NCI-H146 (cell line): ENCODE measurements around the gene IL1RAPL1.
A peak's percentile ranks its signal among the peaks of the same experiment; 100 is the strongest.
"Not testable (repeated sequence)": the region's sequence is repeated elsewhere in the genome, so short reads cannot be mapped to it uniquely, and the experiment has no call there.

Experiments
- DNase-seq: peaks from one replicate; lab custom pipeline; 2025; lab: John Stamatoyannopoulos, UW

The IL1RAPL1 gene

DNA sequence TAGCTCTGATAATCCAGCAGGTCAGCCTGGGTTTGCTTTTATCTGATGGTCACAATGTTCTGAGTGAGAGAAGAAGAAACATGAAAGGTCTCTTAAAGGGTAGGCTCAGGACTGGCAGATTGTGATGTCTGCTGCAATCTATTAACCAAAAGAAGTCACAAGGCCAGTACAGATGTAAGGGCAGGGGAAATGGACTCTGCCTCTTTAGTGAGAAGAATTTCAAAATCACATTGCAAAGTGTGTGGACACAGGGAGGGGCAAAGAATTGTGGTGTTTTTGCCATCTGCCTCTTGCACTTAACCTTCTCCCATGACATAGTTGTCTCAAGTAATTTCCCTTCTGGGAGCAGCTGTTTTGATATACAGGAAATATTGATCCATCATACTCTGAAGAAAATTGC is 40.9 kb downstream of the IL1RAPL1 start:
- DNase-seq = no peak

DNA sequence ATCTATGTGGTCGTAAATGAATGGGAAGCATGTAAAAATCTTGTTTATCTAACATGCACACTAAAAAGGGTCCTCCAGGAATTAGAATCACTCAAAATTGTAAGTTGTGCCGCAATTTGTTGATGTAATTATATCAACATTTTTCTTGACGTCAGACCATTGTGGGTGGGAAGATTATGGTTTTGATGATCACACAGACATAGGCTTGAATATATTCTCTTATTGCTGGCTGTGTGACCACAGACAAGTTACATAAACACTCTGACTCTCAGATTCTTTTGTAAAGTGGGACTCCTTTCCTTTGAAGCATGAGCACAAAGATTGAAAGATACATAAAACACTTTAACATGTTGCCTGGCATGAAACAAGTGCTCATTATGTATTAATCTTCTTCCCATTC is 51.5 kb downstream of the IL1RAPL1 start:
- no peak for DNase-seq

DNA sequence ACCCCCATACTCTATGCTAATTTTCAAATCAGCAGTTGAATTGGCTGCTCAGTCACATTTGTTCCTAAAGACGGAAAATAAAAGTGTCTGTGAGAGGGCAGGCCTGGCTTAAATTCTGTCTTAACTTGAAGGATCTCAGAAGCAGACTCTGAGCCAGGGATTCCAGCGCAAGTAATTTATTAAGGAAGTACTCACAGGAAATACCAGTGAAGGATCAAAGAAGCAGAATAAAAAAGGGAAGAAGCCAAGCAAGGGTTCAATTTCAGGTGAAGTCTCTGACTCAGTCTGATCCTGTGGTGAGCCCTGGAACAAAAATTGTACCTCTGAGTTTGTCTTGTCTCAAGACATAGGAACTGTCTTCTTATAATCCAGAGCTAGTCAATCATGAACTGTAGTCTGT is 52.2 kb downstream of the IL1RAPL1 start:
- DNase-seq = no peak

DNA sequence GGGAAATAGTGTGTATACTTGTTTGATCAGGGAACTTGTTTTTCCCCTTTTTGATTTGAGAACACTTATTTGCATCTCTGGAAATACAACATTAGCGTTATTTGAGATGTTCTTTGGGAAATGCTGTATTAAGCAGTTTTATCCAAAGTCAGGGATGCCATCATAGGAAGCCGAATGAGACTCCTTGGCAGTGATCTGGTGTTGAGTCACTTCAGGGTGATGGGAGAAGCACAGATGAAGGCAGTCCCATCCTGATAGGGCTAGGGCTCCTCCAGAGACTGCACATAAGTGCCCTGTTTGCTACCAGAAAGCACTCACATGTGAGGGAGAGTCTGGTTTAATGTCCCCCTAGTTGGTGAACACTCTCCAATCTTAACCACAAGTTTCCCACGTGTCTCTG is 62.3 kb downstream of the IL1RAPL1 start:
- no peak for DNase-seq

DNA sequence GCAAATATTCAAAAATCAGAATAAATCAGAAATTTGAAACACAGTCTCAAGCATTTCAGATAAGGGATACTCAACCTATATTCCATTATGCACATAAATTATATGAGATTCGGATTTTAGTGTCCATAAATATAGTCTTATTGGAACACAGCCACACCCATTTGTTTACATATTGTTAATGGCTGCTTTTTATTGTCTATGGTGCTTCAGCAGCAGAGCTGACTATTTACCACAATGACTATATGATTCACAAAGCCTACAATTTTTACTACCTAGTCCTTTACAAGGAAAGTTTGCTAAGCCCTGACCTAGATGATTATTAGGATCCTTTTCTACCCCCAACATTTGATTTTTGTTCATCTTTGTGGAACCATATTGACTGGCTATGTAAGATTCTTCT is 63.9 kb downstream of the IL1RAPL1 start:
- DNase-seq = no peak

DNA sequence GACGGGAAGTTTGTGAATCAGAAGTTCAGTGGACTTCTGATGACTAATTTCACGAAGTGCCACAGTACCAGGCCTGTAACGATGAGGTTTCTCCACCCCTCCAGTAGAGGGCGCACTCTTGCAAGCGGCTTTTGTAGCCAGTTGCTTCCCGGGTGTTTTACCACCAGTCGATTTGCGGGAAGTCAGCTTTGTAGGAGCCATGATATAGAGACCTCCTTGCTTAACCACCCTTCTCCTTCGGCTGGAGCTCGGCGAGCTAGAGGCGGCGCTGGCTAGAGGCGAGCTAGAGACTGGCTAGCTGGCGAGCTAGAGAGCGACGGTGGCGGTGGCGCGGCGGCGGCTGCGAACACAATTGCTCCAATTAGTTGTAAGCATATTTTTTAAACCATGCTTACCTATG is 72.0 kb downstream of the IL1RAPL1 start:
- peak; percentile 4 for DNase-seq

DNA sequence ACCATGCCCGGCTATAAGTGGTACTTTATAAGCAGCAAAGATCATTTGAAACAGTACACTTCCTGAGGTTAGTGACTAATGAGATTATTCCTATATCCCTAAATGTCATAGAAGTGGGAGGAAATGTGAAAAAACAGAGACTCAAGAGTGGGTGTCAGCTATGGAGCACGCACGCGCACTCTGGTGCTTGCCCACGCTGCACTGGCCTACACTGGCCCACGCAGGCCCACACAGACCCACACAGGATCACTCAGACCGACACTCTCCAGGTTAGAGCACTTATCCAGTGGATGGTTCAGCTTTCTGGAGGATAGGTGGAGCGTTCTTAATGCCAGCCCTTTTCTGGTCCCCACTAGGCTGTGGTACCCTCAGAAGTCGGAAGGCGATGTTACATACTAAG is 78.5 kb downstream of the IL1RAPL1 start:
- DNase-seq = no peak

DNA sequence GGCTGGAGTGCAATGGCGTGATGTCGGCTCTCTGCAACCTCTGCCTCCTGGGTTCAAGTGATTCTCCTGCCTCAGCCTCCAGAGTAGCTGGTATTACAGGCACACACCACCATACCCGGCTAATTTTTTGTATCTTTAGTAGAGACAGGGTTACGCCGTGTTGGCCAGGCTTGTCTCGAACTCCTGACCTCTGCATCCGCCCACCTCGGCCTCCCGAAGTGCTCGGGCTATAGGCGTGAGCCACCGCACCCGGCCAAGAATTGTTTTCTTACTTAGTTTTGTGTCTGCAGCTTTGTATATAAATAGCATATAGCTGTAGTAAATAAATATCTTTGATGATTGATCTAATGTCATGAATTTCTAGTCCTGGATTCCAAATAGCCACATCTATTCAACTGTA is 81.1 kb downstream of the IL1RAPL1 start:
- DNase-seq = no peak

DNA sequence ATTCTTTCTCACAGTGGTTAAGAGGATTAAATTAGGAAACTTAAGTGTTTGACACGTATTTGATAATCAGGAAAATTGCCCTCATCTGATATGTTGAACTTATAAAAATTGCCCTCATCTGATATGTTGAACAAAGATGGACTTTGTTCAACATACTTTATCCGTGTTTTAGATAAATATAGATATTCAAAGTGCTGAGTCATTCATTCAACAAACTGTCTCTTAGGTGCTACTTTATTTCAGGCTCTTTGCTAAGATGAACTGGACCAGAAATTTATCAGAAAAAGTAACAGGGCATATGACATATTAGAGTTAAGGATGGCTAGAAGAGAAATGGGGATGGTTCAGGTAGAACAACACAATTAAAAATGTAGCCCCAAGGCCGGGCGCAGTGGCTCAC is 81.7 kb downstream of the IL1RAPL1 start:
- no peak for DNase-seq

DNA sequence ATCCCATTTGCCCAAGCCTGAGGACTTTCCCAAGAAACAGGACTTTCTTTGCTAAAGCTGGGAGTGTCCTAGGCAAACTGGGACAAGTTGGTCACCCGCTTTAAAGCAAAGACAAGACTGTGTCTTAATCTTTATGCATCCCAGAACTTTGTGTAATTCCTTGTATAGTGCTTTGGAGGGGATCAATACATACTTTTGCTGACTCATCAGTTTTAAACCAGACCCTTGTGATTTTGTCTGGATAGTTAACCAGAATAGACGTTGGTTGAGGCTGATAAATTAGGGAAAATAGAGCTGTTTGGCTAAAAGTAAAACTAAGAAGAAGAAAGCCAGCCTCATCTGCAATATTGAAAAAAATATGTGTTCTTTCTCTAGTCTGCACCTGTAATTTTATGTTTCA is 82.8 kb downstream of the IL1RAPL1 start:
- DNase-seq = no peak

DNA sequence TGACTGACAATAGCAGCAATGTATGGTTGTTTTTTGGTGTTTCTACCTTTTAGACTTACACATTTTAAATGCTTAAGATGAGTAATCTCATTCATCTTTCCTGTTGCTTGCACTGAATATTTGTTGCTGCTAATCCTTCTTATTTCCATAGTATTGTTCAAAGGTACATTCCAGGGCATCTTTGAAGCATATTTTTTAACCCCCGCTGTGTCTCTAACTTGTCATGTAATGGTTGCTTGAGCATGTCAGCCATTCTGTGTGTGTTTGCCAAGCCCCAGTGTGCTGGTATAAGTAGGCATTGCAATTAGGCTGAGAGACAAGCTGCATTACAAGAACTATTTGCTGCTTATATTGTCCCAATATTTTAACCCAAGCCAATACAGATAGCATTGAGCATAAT is 87.9 kb downstream of the IL1RAPL1 start:
- DNase-seq = no peak

DNA sequence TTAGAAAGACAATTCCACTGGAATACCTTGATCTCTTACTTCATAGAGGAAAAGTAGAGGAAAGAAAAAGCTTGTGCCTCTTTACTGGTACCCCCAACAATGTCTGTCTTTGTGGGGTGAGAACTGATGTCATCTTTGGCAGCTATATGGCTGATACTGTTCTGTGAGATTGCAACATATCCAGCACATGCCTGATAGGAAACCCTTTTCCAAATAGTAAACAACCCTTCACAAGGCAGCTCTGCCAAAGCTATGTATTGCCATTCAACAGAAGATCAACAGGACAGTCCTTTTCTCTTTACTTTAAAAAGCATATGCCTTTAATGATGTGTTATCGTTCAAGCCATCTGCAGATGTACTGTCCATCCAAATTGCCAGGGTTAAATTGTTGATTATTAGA is 105.9 kb downstream of the IL1RAPL1 start:
- DNase-seq = no peak

DNA sequence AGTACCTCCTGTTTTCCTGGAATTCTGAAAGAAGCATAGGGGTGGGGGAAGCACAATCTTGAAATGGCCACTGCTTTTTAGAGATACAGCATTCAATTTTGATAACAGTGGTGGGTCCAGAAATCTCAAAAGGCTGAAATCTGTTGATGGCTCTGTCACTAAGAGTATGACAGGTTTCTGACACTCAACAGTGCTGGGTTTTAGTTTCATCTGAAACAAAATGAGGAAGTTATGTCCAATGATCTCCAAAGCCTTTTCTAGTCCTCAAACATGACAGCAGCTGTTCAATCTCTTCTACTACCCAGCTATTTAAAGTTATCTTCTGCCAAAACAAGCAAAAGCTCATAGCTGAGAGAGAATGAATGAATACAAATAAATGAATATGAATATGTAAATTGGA is 110.5 kb downstream of the IL1RAPL1 start:
- DNase-seq = no peak

DNA sequence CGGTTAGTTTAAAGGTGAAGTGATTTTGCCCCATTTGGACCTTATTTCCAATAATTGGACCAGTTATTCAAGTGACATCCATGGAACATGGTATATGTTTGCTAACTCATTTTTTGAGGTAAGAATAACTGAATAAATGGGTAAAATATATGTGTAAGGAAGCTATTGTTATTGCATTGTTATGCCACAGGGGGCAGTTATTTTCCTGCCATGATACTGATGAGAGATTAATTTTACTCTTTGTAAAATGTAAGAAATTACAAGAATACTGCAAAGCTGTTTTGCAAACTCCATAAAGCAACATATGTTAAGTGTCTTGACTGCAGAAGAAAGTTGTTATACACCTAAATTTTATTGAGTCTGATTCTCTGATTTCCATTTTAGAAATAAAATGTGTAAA is 114.0 kb downstream of the IL1RAPL1 start:
- DNase-seq = no peak

DNA sequence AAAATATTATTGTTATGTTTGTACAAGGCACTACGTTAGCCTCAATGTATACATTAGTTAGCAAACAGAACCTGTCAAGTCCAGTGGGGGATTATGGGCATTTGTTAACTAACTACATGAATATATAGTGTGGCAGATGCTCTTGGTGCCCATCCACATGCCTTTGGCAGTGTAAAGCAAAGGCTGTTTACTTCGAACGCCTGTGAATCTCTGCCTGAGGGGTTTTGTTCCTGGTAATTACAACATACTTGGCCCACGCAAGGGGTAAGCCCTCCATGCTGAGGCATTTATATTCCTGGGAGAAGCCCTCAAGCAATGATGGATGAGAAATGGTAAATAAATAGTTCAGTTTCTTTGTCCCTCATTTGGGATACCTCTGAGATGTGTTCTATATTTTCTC is 119.7 kb downstream of the IL1RAPL1 start:
- DNase-seq = no peak

DNA sequence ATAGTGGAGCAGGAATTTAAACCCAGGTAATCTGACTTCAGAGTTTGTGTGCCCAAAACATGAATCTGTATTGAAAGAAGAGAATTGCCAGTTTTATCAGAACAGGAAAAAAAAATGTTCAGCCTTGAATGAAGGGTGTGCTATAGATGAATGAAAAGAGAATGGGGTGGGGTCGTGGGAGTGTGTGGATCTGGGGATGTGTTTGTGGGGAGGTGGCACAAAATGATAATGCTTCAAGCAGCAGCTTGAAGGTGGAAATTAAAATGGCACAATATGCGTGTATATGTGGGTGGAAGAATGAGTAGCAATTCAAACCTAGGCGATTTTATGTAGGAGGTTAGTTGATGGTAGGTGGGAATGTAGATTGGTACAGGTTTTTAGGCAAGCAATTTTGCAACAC is 122.2 kb downstream of the IL1RAPL1 start:
- DNase-seq = no peak

DNA sequence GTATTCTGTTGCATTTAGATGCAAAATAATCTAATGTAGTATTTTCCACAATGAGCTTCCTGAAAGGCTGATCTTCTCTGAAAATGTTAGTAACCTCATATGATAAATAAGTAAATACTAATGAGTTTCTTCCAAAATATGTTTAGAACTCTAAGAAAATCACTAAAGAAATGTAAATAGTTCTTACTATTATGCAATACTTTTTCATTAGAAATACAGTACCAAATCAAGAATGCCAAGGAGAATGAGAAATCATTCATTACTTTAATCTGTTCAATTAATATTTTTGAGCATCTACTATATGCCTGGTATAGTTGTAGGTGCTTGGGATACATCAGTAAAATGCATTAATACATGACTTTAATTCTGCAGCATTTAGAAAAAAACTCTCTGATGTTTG is 130.6 kb downstream of the IL1RAPL1 start:
- DNase-seq = no peak

DNA sequence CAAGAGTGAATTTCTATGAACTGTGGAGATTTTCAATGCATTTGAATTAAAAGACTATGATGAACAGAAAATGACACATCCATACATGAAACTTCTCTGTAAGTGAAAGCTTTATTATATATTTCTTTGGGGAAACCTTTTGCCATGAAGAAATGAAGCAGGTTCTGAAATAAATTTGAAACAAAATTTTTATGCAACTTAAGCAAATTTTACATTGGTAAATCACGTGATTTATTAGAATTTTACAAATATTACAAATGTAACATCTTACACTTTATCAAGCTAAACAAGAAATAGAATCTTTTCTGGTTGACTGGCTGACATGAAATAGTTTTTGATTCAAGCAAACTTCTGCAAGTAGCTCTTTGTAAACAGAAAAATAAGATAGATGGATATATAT is 131.2 kb downstream of the IL1RAPL1 start:
- DNase-seq = no peak

DNA sequence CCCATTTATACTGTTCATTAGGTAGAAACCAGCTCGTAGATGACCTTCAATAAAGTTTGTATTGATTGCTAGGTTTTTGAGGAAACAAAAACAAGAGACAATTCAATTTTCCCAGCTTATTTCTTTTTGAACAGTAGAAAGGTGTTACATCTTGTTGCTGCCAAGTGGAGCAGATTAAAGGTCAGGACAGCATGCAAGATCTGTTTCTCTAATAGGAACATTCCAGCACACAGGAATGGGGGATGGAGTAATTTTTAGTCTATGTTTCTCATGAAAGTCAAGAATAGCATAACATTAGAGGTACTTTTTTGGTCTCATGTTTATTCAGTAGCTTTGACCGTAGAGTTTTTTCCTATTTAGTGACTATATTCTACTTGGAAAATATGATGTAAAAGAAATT is 132.4 kb downstream of the IL1RAPL1 start:
- no peak for DNase-seq

DNA sequence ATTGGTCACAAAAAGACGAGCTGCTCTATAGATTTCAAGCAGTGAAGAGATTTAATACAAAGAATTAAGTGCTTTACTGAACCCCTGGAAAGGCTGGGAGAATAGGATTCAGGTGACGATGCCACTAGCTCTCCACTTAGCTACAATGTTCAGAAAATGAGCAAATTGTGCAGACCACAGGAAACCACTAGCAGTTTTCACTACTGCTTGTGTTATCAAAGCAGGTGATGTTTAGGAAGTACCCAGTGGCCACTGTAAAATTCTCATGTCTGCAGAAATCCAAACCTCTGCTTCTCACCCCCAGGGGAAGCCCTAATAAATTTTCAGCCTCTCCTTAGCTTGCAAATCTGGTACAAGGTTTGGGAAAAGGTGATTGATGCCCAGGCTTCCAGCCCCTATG is 165.1 kb downstream of the IL1RAPL1 start:
- DNase-seq = no peak

DNA sequence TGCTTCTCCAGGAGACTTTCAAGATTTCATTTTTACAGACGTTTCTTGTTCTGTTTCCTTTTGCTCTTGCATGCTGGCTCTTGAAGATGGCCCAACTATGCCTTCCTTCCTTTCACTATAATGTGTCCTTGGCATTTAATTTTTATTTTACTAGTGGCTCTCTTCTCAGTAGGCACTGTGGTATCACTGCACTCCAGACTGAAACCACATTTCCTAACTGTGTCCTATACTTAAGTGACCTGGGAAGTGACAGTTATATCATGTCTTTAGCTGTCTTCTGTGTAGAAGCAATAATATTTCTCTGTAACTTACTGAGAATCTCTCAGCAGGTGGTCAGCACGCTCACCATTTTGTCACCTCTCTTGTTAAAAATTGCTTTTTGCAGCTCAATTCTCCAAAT is 168.9 kb downstream of the IL1RAPL1 start:
- DNase-seq = no peak

DNA sequence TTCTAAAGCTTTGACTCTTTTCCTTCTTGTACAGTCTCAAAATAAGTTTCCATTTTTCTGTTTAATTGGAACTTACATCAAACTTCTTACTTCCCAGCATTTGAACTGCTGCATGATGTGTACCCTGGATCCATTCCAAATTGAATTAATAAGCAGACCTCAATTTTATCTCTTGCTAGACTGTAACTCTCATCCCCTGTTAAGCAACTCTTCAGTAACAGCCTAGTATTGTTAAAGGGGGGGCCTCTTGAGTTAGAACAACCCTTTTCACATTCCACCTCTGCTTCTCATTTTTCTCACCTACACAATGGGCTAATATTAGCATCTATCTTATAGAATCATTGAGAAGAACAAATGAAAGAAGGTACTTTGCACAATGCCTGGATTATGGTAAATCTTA is 169.4 kb downstream of the IL1RAPL1 start:
- no peak for DNase-seq

DNA sequence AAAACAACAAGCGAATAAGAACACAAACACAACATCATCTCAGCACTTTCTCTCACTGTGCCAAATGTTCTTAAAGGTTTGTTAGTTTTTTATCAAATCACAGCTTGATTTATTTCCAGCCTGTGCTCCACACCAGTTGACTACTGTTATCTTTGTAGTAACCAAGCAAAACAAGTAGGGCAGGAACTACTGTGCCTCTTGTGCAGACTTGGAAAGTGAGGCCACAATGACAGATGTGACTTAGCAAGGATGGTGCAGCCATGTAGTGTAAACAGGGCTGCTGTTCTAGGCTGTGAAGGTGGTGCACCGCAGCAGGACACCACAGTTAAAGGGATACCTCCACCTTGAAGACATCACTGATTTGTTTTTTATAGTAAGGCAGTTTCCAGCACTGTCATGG is 170.0 kb downstream of the IL1RAPL1 start:
- no peak for DNase-seq

DNA sequence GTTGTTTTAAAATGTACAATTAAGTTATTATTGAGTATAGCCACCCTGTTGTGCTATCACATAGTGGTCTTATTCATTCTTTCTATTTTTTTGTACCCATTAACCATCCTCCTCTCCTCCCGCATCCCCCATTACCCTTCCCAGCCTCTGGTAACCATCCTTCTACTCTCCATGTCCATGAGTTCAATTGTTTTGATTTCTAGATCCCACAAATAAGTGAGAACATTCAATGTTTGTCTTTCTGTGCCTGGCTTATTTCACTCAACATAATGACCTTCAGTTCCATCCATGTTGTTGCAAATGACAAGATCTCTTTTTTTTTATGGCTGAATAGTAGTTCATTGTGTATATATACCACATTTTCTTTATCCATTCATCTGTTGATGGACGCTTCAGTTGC is 179.3 kb downstream of the IL1RAPL1 start:
- DNase-seq = not testable (repeated sequence)

DNA sequence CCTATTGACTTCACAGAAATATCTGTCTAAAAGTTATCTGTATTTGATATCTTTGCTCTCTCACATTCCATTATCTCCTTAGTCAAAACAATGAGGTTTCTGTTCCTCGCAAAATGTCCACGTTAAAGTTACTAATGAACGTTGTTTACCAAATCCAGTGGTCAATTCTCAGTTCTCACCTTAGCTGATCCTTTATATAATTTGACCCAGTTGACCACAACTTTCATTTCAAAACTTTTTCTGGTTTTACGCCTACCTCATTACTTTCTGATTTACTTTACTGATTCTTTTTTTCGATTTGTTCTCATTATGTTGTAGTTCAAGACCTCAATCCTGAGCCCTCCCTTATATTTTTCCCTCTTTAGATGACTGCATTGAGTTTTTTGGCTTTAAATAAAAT is 186.6 kb downstream of the IL1RAPL1 start:
- no peak for DNase-seq
